Neural crest cell (in vitro differentiated cells): ENCODE results near the gene KRTAP19-4. TPM values are rescaled to one million over a fixed set of nuclear protein-coding genes. Genes with fewer than 3 reads are reported as not detected.

Experiments used
- DNase-seq: peaks from one replicate; pipeline ENCODE4 v3.0.0; 2021; ENCODE audit warnings: low read depth, mixed read lengths, low spot score
- H3K27ac Mint-ChIP-seq: one replicate; pipeline ENCODE4 v1.8.0; 2021; ENCODE audit warnings: mild to moderate bottlenecking, mixed read lengths; ENCODE audit not compliant: unreplicated experiment
- H3K27me3 Mint-ChIP-seq: 2 replicates; pipeline ENCODE4 v1.8.0; 2021; ENCODE audit warnings: low read depth, mild to moderate bottlenecking, mixed read lengths
- H3K36me3 Mint-ChIP-seq: 2 replicates; pipeline ENCODE4 v1.8.0; 2021; ENCODE audit warnings: low read depth, mild to moderate bottlenecking, mixed read lengths
- H3K4me1 Mint-ChIP-seq: 2 replicates; pipeline ENCODE4 v1.8.0; 2021; ENCODE audit warnings: mixed read lengths
- H3K4me3 Mint-ChIP-seq: one replicate; pipeline ENCODE4 v1.8.0; 2021; ENCODE audit warnings: mild to moderate bottlenecking, mixed read lengths
- H3K9me3 Mint-ChIP-seq: 2 replicates; pipeline ENCODE4 v1.8.0; 2021; ENCODE audit warnings: mixed read lengths
- CTCF ChIP-seq: fragments of 200-600 bp; sonication (generic); conservative IDR thresholded peaks from 2 replicates; pipeline ENCODE4 v1.5.0; 2021; ENCODE audit warnings: antibody characterized with exemption, mild to moderate bottlenecking
- total RNA-seq: library from RNA; stranded (reverse); gene quantifications from 2 replicates; pipeline ENCODE4 v1.2.1, GENCODE V29; 2021

The KRTAP19-4 gene
- total RNA-seq, 1 donor from 2014 or later, result not detected

- TF ChIP-seq CTCF, result no peak
- Mint-ChIP-seq H3K4me3 (no peak overlapping the region), H3K27ac (no peak overlapping the region), H3K4me1 (no peaks in the 10 kb centered on the region), H3K9me3 (peaks cover 2% of the 10 kb centered on the region), H3K36me3 (no peaks in the 10 kb centered on the region), H3K27me3 (no peaks in the 10 kb centered on the region)
- DNase-seq, result no peak
Observed at GRCh38 chr21:30448514-30448913, 48.5 kb downstream of the KRTAP19-4 start.

GRCh38 chr21:30447056-30447455, 49.9 kb downstream of the KRTAP19-4 start:
- Mint-ChIP-seq H3K4me1 (no peaks in the 10 kb centered on the region), H3K27ac (no peak overlapping the region), H3K36me3 (no peaks in the 10 kb centered on the region), H3K27me3 (no peaks in the 10 kb centered on the region), H3K9me3 (peaks cover 2% of the 10 kb centered on the region), H3K4me3 (no peak overlapping the region)
- no peak for TF ChIP-seq CTCF
- no peak for DNase-seq

Other genes with a start within 250 kb of the KRTAP19-4 start
- not detected in 2 replicates for gene KRTAP24-1, start 214.2 kb downstream of the KRTAP19-4 start, total RNA-seq
- not detected in 2 replicates for gene KRTAP25-1, start 207.7 kb downstream of the KRTAP19-4 start, total RNA-seq
- gene KRTAP26-1, start 176.8 kb downstream of the KRTAP19-4 start, total RNA-seq, result not detected in 2 replicates
- gene KRTAP27-1, start 159.5 kb downstream of the KRTAP19-4 start, total RNA-seq, result not detected in 2 replicates
- not detected in 2 replicates for gene KRTAP23-1, start 148.6 kb downstream of the KRTAP19-4 start, total RNA-seq
- not detected in 2 replicates for gene KRTAP13-2, start 124.9 kb downstream of the KRTAP19-4 start, total RNA-seq
- not detected in 2 replicates for gene KRTAP13-1, start 101.1 kb downstream of the KRTAP19-4 start, total RNA-seq
- not detected in 2 replicates for gene KRTAP13-3, start 71.2 kb downstream of the KRTAP19-4 start, total RNA-seq
- not detected in 2 replicates for gene KRTAP13-4, start 66.9 kb downstream of the KRTAP19-4 start, total RNA-seq
- not detected in 2 replicates for gene KRTAP15-1, start 56.9 kb downstream of the KRTAP19-4 start, total RNA-seq
- not detected in 2 replicates for gene KRTAP19-1, start 16.8 kb downstream of the KRTAP19-4 start, total RNA-seq
- gene KRTAP19-2, start 9.7 kb downstream of the KRTAP19-4 start, total RNA-seq, result not detected in 2 replicates
- not detected in 2 replicates for gene KRTAP19-3, start 5.2 kb downstream of the KRTAP19-4 start, total RNA-seq
- not detected in 2 replicates for gene KRTAP19-5, start 5.0 kb upstream of the KRTAP19-4 start, total RNA-seq
- not detected in 2 replicates for gene KRTAP19-6, start 44.7 kb upstream of the KRTAP19-4 start, total RNA-seq
- not detected in 2 replicates for gene KRTAP19-7, start 64.1 kb upstream of the KRTAP19-4 start, total RNA-seq
- not detected in 2 replicates for gene KRTAP22-2, start 93.2 kb upstream of the KRTAP19-4 start, total RNA-seq
- not detected in 2 replicates for gene KRTAP6-3, start 95.3 kb upstream of the KRTAP19-4 start, total RNA-seq
- gene KRTAP6-2, start 101.7 kb upstream of the KRTAP19-4 start, total RNA-seq, result not detected in 2 replicates
- gene KRTAP22-1, start 103.9 kb upstream of the KRTAP19-4 start, total RNA-seq, result not detected in 2 replicates
- gene KRTAP6-1, start 116.8 kb upstream of the KRTAP19-4 start, total RNA-seq, result not detected in 2 replicates
- not detected in 2 replicates for gene KRTAP20-1, start 119.3 kb upstream of the KRTAP19-4 start, total RNA-seq
- not detected in 2 replicates for gene KRTAP20-4, start 123.5 kb upstream of the KRTAP19-4 start, total RNA-seq
- not detected in 2 replicates for gene KRTAP20-2, start 138.0 kb upstream of the KRTAP19-4 start, total RNA-seq
- gene KRTAP20-3, start 145.7 kb upstream of the KRTAP19-4 start, total RNA-seq, result not detected in 2 replicates
- gene KRTAP21-3, start 221.6 kb upstream of the KRTAP19-4 start, total RNA-seq, result not detected in 2 replicates